Thyroid gland (tissue), 4 donors: ENCODE data around the gene GTPBP2.

Experiments
- POLR2A ChIP-seq, 2 donors: fragments of 450-650 bp; IDR thresholded peaks; one replicate each; pipeline ENCODE4 v1.6.1; 2017; ENCODE audit warnings: antibody characterized with exemption in 2 of 2, mild to moderate bottlenecking in 2 of 2, moderate library complexity in 1 of 2
- TF ChIP-seq, protein P1 (sequence below), 6 experiments: fragments of 200-600 bp in 3 of 6; fragments of 450-650 bp in 3 of 6; sonication (generic) in 3 of 6; IDR thresholded peaks; one replicate each; pipeline ENCODE4 v1.5.1; 2016 to 2019; ENCODE audit warnings: antibody characterized with exemption in 6 of 6, mild to moderate bottlenecking in 2 of 6, inconsistent platforms in 1 of 6, moderate library complexity in 1 of 6

DNA sequence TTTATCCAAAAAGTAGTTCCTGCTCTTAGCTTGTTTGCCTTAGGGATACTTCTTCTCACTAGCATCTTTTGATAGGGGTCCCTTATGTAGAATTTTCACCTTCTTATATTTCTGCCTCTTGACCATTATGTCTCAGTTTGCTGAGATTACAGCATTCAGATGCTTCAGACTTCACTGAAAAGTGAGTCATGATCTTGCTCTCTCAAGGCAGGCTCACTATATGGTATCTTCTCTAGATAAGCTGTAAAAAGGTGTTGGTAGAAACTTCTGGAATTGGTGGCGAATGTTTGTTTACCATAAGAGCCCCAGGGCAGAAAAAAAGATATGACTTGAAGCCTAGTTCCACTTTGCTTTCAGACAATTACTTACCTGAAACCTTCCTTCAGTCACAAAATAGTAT is 19.7 kb downstream of the GTPBP2 start:
- TF ChIP-seq, protein P1, sequence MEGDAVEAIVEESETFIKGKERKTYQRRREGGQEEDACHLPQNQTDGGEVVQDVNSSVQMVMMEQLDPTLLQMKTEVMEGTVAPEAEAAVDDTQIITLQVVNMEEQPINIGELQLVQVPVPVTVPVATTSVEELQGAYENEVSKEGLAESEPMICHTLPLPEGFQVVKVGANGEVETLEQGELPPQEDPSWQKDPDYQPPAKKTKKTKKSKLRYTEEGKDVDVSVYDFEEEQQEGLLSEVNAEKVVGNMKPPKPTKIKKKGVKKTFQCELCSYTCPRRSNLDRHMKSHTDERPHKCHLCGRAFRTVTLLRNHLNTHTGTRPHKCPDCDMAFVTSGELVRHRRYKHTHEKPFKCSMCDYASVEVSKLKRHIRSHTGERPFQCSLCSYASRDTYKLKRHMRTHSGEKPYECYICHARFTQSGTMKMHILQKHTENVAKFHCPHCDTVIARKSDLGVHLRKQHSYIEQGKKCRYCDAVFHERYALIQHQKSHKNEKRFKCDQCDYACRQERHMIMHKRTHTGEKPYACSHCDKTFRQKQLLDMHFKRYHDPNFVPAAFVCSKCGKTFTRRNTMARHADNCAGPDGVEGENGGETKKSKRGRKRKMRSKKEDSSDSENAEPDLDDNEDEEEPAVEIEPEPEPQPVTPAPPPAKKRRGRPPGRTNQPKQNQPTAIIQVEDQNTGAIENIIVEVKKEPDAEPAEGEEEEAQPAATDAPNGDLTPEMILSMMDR (IDR thresholded peaks at IDR 0.05): no peak
- TF ChIP-seq POLR2A (IDR thresholded peaks at IDR 0.05): no peak
